G401.6 (cell line): Measurements from ENCODE around the gene ITGB7.

ENCODE experiments used
- FAIRE-seq: peaks from 2 replicates; lab custom pipeline; 2012; peaks lifted over from hg19 to GRCh38; lab: Jason Lieb, UNC

ITGB7 gene

DNA sequence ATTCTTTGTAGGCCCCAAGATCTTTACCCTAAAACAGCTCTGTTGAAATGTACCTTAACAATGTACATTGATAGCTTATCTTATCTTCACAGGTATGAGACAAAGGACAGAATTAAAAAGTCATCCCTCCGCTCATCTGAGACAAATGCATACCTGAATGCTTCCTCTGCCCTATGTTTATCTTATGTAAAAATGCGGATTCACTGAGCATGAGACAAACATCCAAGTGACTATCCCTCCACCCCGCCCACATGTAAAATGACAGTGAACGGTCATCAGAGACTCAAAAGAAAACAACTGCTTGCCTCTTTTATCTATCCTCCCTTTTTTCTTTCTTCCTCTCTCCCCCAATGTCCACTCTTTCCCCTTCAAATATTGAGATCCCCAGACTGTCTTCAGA is 63.7 kb downstream of the ITGB7 start:
- FAIRE-seq: no peak
